ENCODE results near the gene ZYG11B.

GRCh38 chr1:52738893-52739292 lies 12.6 kb downstream of the ZYG11B start:
- TF ChIP-seq CTCF (conservative IDR thresholded peaks at IDR 0.05) (no peak), ZFX (IDR thresholded peaks at IDR 0.05) (no peak)

Data from C4-2B (cell line).